ENCODE results near the gene BTBD18.

GRCh38 chr11:57798905-57799559, 47.4 kb upstream of the BTBD18 start:
- TF ChIP-seq CTCF (IDR thresholded peaks at IDR 0.05; ENCODE audit: insufficient read depth, low read length, poor library complexity, severe bottlenecking) (no peak), EZH2phosphoT487 (conservative IDR thresholded peaks at IDR 0.05; ENCODE audit: low read length) (no peak)

Data from SU-DHL-6 (cell line).